HAP-1 (cell line): ENCODE measurements around the gene ZNF536.

Experiments used
- DNase-seq, 2 experiments: peaks; one replicate each; pipeline ENCODE4 v3.0.0-alpha.2; 2016 to 2020; ENCODE audit warnings: low spot score in 2 of 2
- H3K27me3 ChIP-seq: fragments of 250-450 bp; sonication (Bioruptor Pico); 2 replicates; pipeline ENCODE4 v1.5.1; 2020; ENCODE audit warnings: low read depth, mild to moderate bottlenecking, moderate library complexity
- H3K36me3 ChIP-seq: fragments of 250-450 bp; sonication (Bioruptor Pico); replicated peaks from 2 replicates; pipeline ENCODE4 v1.5.1; 2020; ENCODE audit warnings: mild to moderate bottlenecking
- H3K4me1 ChIP-seq: fragments of 250-450 bp; sonication (Bioruptor Pico); 2 replicates; pipeline ENCODE4 v1.5.1; 2020; ENCODE audit warnings: mild to moderate bottlenecking
- H3K4me3 ChIP-seq: fragments of 250-450 bp; sonication (Bioruptor Pico); 2 replicates; pipeline ENCODE4 v1.5.1; 2020; ENCODE audit warnings: mild to moderate bottlenecking, moderate library complexity
- H3K9me3 ChIP-seq: fragments of 250-450 bp; sonication (Bioruptor Pico); 2 replicates; pipeline ENCODE4 v1.5.1; 2020; ENCODE audit warnings: mild to moderate bottlenecking, moderate library complexity
- in situ Hi-C: fragments of 300-500 bp; cut with MboI; formaldehyde crosslinking; loops from 3 replicates; pipeline ENCODE4 v1.14.3; 2020; ENCODE audit warnings: low sequenced_read_pairs, inconsistent platforms, mixed read lengths

ZNF536 gene

DNA sequence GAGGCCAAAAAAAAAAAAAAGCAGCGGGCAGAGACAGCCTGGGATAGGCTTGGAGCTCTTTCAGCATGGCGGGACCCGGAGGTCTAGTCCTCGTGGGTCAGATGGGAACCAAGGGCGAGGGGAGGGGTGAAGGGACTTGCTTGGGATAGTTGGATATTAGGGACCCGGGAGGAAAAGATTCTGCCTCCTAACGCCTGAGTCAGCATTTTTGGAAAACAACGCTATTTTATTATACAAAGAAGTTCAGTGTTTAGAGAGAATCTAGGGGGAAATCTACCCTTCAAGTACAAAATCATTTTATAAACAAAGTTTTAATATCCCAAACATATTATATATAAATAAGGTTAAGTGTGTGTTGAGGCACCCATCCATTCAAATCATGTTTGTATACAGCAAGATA, 156.7 kb downstream of the ZNF536 start:
- Histone ChIP-seq H3K4me3 (no peak overlapping the region), H3K9me3 (no peaks in the 10 kb centered on the region), H3K36me3 (no peaks in the 10 kb centered on the region), H3K27me3 (no peaks in the 10 kb centered on the region), H3K4me1 (no peaks in the 10 kb centered on the region)
- DNase-seq: no peak
- in situ Hi-C loops: no loop called here

GRCh38 chr19:30529876-30530275, 157.7 kb downstream of the ZNF536 start:
- Histone ChIP-seq H3K4me3 (no peak overlapping the region), H3K36me3 (0 out of 2 replicates have a peak, but pooled peaks cover 1% of the 10 kb centered on the region), H3K27me3 (no peaks in the 10 kb centered on the region), H3K9me3 (no peaks in the 10 kb centered on the region), H3K4me1 (no peaks in the 10 kb centered on the region)
- no peak for DNase-seq
- in situ Hi-C loops: no loop called here

- no peaks in the 10 kb centered on the region for H3K27me3 ChIP-seq
- H3K36me3 ChIP-seq: 0 out of 2 replicates have a peak, but pooled peaks cover 3% of the 10 kb centered on the region
- in situ Hi-C loops: no loop called here
- no peaks in the 10 kb centered on the region for H3K4me1 ChIP-seq
- DNase-seq: no peak
- no peak overlapping the region for H3K4me3 ChIP-seq
- H3K9me3 ChIP-seq: no peaks in the 10 kb centered on the region
Observed at GRCh38 chr19:30530751-30531150, 158.6 kb downstream of the ZNF536 start.

GRCh38 chr19:30535011-30535410, 162.8 kb downstream of the ZNF536 start:
- H3K36me3 ChIP-seq: 0 out of 2 replicates have a peak, but pooled peaks cover 6% of the 10 kb centered on the region
- in situ Hi-C loops: no loop called here
- no peaks in the 10 kb centered on the region for H3K27me3 ChIP-seq
- H3K4me1 ChIP-seq: peaks cover 5% of the 10 kb centered on the region
- no peaks in the 10 kb centered on the region for H3K9me3 ChIP-seq
- DNase-seq: no peak
- H3K4me3 ChIP-seq: no peak overlapping the region

DNA sequence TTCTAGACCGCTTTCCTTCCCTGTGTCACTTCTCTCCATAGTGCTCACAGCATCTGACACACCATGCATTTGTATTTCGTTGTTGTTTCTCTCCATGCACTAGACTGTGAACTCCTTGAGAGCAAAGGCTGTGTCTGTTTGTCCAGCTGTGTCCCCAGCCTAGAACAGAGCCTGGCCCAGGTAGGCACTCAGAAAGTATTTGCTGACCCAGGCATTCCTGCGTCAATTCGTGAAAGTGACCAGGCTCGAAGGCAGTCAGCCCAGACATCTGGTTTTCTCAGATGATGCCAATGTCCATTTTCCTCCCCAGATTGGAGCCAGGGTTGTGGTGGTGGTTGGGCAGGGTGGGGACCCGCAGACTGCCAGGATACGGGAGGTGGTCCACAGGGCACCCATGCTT, 164.8 kb downstream of the ZNF536 start:
- no peak overlapping the region for H3K4me3 ChIP-seq
- peaks cover 5% of the 10 kb centered on the region for H3K4me1 ChIP-seq
- H3K36me3 ChIP-seq: 0 out of 2 replicates have a peak, but pooled peaks cover 6% of the 10 kb centered on the region
- in situ Hi-C loops: no loop called here
- no peaks in the 10 kb centered on the region for H3K9me3 ChIP-seq
- H3K27me3 ChIP-seq: no peaks in the 10 kb centered on the region
- no peak for DNase-seq

- H3K4me3 ChIP-seq: no peak overlapping the region
- H3K27me3 ChIP-seq: no peaks in the 10 kb centered on the region
- peaks cover 5% of the 10 kb centered on the region for H3K4me1 ChIP-seq
- no peaks in the 10 kb centered on the region for H3K9me3 ChIP-seq
- no peak for DNase-seq
- 0 out of 2 replicates have a peak, but pooled peaks cover 6% of the 10 kb centered on the region for H3K36me3 ChIP-seq
- in situ Hi-C loops: no loop called here
Observed at GRCh38 chr19:30539315-30539714, 167.1 kb downstream of the ZNF536 start.

DNA sequence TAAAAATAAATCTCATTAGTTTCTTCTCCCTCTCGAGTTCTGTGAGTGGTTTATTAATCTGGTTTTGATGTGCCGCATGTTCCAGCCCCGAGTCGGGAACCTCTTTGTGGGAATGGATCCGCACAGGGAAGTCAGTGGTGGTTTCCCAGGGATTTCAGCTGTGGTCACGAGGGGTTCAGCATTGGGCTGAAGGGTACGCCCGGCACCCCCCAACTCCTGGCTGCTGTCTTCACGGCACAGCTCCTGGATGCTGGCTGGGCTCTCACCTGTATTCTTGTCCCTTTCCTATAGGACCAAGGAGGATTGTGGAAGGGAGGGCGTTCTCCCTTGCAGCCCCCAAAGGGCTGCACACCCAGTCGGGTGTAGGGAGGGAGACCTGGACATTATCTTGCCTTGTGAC, 167.8 kb downstream of the ZNF536 start:
- DNase-seq: no peak
- Histone ChIP-seq H3K27me3 (no peaks in the 10 kb centered on the region), H3K4me3 (no peak overlapping the region), H3K36me3 (0 out of 2 replicates have a peak, but pooled peaks cover 3% of the 10 kb centered on the region), H3K9me3 (no peaks in the 10 kb centered on the region), H3K4me1 (peaks cover 5% of the 10 kb centered on the region)
- in situ Hi-C loops: no loop called here

DNA sequence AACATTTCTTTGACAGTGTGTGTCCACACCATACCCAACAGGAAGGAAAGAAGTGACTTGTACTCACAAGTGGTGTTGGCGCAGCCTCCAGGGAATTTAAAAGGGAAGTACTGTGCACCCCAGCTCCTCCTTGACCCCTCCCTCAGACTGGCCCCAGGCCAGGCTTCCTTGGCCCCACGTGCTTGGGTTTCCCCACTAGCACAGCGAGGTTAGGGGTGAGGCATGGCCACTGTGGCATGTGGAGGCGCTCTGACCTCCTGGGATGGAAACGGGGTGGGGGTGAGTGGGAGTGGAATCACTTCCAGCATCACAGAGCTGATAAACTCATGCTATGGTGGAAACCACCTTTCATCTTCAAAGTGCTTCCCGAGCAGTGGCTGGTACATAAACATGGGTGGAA, 168.6 kb downstream of the ZNF536 start:
- no peaks in the 10 kb centered on the region for H3K9me3 ChIP-seq
- in situ Hi-C loops: no loop called here
- H3K4me3 ChIP-seq: no peak overlapping the region
- 0 out of 2 replicates have a peak, but pooled peaks cover 3% of the 10 kb centered on the region for H3K36me3 ChIP-seq
- no peak for DNase-seq
- H3K4me1 ChIP-seq: peaks cover 5% of the 10 kb centered on the region
- H3K27me3 ChIP-seq: no peaks in the 10 kb centered on the region

DNA sequence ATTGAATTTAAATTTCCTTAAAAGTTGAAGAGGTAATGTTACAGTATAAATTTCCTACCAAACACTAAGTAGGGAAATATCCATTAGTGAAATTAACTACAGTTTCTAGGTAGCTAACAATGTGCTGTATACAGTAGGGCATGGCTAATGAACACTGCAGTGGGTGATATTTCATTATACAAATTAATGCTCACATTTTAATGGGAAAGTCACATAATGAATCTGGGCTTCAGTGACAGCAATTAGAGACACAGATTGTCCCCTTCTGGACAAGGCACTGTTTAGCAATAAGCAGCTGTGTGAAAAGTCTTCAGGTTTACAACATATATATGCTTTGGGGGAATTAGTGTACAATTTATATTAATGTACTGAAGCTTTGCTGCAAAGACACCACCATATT, 169.4 kb downstream of the ZNF536 start:
- Histone ChIP-seq H3K36me3 (0 out of 2 replicates have a peak, but pooled peaks cover 3% of the 10 kb centered on the region), H3K27me3 (no peaks in the 10 kb centered on the region), H3K4me3 (no peak overlapping the region), H3K4me1 (peaks cover 5% of the 10 kb centered on the region), H3K9me3 (no peaks in the 10 kb centered on the region)
- no peak for DNase-seq
- in situ Hi-C loops: no loop called here

GRCh38 chr19:30543243-30543945, 171.2 kb downstream of the ZNF536 start:
- Histone ChIP-seq H3K9me3 (no peaks in the 10 kb centered on the region), H3K4me1 (no peaks in the 10 kb centered on the region), H3K27me3 (no peaks in the 10 kb centered on the region), H3K4me3 (no peak overlapping the region), H3K36me3 (no peaks in the 10 kb centered on the region; the same call in 1 of the 2 replicates)
- DNase-seq: no peak
- in situ Hi-C loops: no loop called here

DNA sequence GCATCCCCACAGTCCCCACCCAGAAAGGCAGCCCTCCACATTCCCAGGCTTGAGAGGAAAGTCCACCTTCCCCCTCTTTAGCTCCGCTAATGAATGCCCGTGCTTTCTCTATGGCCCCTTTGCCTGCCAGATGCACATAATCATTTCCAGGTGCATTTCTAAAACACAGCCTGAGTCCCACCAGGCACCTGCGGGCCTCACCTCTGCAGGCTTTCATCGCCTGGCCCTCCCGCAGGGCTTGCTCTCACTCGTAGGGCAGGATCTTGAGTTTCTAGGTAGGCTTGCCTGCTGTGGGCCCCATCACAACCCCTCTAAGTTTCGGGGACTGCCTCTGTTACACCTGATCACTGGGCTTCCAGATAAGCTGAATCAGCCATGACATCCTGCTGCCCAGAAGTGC, 173.6 kb downstream of the ZNF536 start:
- Histone ChIP-seq H3K4me3 (no peak overlapping the region), H3K36me3 (peaks cover 4% of the 10 kb centered on the region), H3K4me1 (peaks cover 7% of the 10 kb centered on the region), H3K9me3 (no peaks in the 10 kb centered on the region), H3K27me3 (no peaks in the 10 kb centered on the region)
- no peak for DNase-seq
- in situ Hi-C loops: no loop called here

- Histone ChIP-seq H3K4me1 (peaks cover 7% of the 10 kb centered on the region), H3K9me3 (no peaks in the 10 kb centered on the region), H3K4me3 (no peak overlapping the region), H3K36me3 (peaks cover 4% of the 10 kb centered on the region), H3K27me3 (no peaks in the 10 kb centered on the region)
- in situ Hi-C loops: no loop called here
- DNase-seq: no peak
Observed at GRCh38 chr19:30546332-30546731, 174.1 kb downstream of the ZNF536 start.

DNA sequence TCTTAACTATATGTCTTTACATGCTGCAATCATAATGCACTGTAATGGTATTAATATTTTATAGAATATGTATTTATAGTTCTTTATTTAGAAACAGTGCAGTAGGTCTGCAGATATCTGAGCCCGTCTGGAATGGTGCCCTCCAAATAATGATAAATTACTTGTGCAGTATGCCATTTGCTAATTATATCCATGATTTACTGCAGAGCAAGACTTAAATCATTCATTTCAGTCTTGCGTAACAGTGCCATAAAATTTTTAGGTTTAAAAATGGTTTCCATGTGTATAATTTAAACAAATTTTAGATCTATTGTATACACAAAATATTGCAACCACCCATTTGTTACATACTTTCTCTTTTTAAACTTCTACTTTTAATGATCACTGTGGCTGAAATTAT, 175.1 kb downstream of the ZNF536 start:
- Histone ChIP-seq H3K9me3 (no peaks in the 10 kb centered on the region), H3K27me3 (no peaks in the 10 kb centered on the region), H3K4me1 (peaks cover 7% of the 10 kb centered on the region), H3K4me3 (no peak overlapping the region), H3K36me3 (peaks cover 4% of the 10 kb centered on the region)
- no peak for DNase-seq
- in situ Hi-C loops: no loop called here

DNA sequence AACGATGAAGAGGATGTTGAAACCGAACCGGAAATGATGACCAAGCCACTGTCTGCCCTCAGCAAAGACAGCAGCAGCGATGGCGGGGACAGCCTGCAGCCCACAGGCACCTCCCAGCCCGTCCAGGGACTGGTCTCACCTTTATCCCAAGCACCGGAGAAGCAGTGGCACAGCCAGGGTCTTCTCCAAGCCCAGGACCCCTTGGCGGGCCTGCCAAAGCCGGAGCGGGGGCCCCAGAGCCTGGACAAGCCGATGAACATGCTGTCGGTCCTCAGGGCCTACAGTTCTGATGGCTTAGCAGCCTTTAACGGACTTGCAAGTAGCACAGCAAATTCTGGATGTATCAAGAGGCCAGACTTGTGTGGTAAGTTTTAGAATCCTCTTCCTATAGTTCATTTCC, 177.0 kb downstream of the ZNF536 start:
- no peak overlapping the region for H3K4me3 ChIP-seq
- no peaks in the 10 kb centered on the region for H3K9me3 ChIP-seq
- peaks cover 7% of the 10 kb centered on the region for H3K4me1 ChIP-seq
- H3K36me3 ChIP-seq: peaks cover 4% of the 10 kb centered on the region
- in situ Hi-C loops: no loop called here
- no peaks in the 10 kb centered on the region for H3K27me3 ChIP-seq
- no peak for DNase-seq

DNA sequence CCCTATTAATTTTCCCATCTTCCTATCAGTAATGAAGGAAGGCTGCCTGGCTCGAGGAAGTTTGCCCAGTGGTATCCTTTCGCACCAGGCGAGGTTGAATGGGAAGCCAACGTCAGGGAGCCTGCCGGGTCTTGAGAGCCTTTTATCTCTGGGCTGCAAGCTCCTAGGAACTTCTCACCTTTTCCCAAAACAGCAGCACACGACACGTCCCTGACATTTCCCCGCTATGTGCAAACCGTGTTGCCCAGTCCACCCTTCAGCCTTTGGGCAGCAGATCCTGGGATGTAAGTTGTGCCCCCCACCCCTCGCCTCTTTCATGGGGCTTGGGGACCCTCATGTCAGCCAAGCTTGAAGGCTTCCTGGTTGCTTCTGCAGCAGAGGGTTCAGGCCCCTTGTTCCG, 179.1 kb downstream of the ZNF536 start:
- in situ Hi-C loops: no loop called here
- Histone ChIP-seq H3K4me3 (no peak overlapping the region), H3K27me3 (no peaks in the 10 kb centered on the region), H3K9me3 (no peaks in the 10 kb centered on the region), H3K4me1 (peaks cover 7% of the 10 kb centered on the region), H3K36me3 (peaks cover 4% of the 10 kb centered on the region)
- DNase-seq: no peak
